ENCODE data around the gene CARF. TPM values are rescaled to one million over a fixed set of nuclear protein-coding genes. Genes with fewer than 3 reads are reported as not detected.

The CARF gene
- total and polyA plus RNA-seq, 2 of the 13 experiments (the other 11 are each of a cell fraction or from before 2014, with no cell fraction given), result 3.0 to 5.4 TPM

GRCh38 chr2:202941771-202942170, 29.7 kb downstream of the CARF start:
- Histone ChIP-seq H4K20me1 (ENCODE audit: insufficient read depth, low read length) (no peaks in the 10 kb centered on the region), H3K79me2 (ENCODE audit: insufficient read depth, low read length) (no peaks in the 10 kb centered on the region), H3K9me3 (ENCODE audit: low read length) (no peaks in the 10 kb centered on the region), H3K4me2 (ENCODE audit: low read depth, low read length) (no peak overlapping the region), H3K36me3 (replicated peaks in 1 of 2; ENCODE audit: control insufficient read depth in 1 of 2, insufficient read depth in 2 of 2, low read length in 2 of 2) (no peaks in the 10 kb centered on the region), H3K27me3 (ENCODE audit: control insufficient read depth in 1 of 2, insufficient read depth in 2 of 2, low read length in 2 of 2) (no peaks in the 10 kb centered on the region), H3K4me1 (ENCODE audit: insufficient read depth, low read length) (no peaks in the 10 kb centered on the region), H2AFZ (ENCODE audit: low read length) (no peak overlapping the region), H3K9ac (ENCODE audit: insufficient read depth, low read depth, low read length) (no peak overlapping the region), H3K4me3 (replicated peaks in 1 of 3; ENCODE audit: insufficient read depth in 1 of 3, low read depth in 2 of 3, low read length in 3 of 3) (no peak overlapping the region), H3K27ac (ENCODE audit: extremely low read length, insufficient read depth, low read length) (no peak overlapping the region)
- DNase-seq (ENCODE audit: low spot score) (no peak), FAIRE-seq (no peak), ATAC-seq (no peak)
- CTCF ChIA-PET (ENCODE audit: low intra/inter-chr PET ratio, low total read pairs), result no interaction called here
- in situ Hi-C loops (cut with HindIII; ENCODE audit: extremely low pct_ligation_motif_present, low pct_unique_long_range_greater_than_20kb) (no loop called here), intact Hi-C loops (cut with micrococcal nuclease; ENCODE audit: unreplicated experiment) (no loop called here)
- POLR2A ChIA-PET, result no interaction called here
- TF ChIP-seq PREB (CRISPR knock-in tag; IDR thresholded peaks at IDR 0.05), result no peak
- TF ChIP-seq FUBP1 (CRISPR knock-in tag; IDR thresholded peaks at IDR 0.05; ENCODE audit: borderline replicate concordance), result no peak
- TF ChIP-seq MLX (CRISPR knock-in tag; IDR thresholded peaks at IDR 0.05), result no peak
- no TSS peak for BruUV-seq (replicated peaks)
- WGBS (ENCODE audit: low lambda C conversion rate), result 95% methylated on average over 4 of the region's 4 CpGs

- in situ Hi-C loops (cut with HindIII; ENCODE audit: extremely low pct_ligation_motif_present, low pct_unique_long_range_greater_than_20kb), result no loop called here
- FAIRE-seq (no peak), ATAC-seq (no peak), DNase-seq (ENCODE audit: low spot score) (no peak)
- Histone ChIP-seq H4K20me1 (ENCODE audit: insufficient read depth, low read length) (no peaks in the 10 kb centered on the region), H3K4me2 (ENCODE audit: low read depth, low read length) (no peak overlapping the region), H3K36me3 (replicated peaks in 1 of 2; ENCODE audit: control insufficient read depth in 1 of 2, insufficient read depth in 2 of 2, low read length in 2 of 2) (no peaks in the 10 kb centered on the region), H3K4me1 (ENCODE audit: insufficient read depth, low read length) (no peaks in the 10 kb centered on the region), H3K27ac (ENCODE audit: extremely low read length, insufficient read depth, low read length) (no peak overlapping the region), H3K4me3 (replicated peaks in 1 of 3; ENCODE audit: insufficient read depth in 1 of 3, low read depth in 2 of 3, low read length in 3 of 3) (no peak overlapping the region), H3K9ac (ENCODE audit: insufficient read depth, low read depth, low read length) (no peak overlapping the region), H3K27me3 (ENCODE audit: control insufficient read depth in 1 of 2, insufficient read depth in 2 of 2, low read length in 2 of 2) (no peaks in the 10 kb centered on the region), H3K9me3 (ENCODE audit: low read length) (peaks cover 11% of the 10 kb centered on the region), H3K79me2 (ENCODE audit: insufficient read depth, low read length) (no peaks in the 10 kb centered on the region), H2AFZ (ENCODE audit: low read length) (no peak overlapping the region)
- ChIA-PET POLR2A (no interaction called here), CTCF (ENCODE audit: low intra/inter-chr PET ratio, low total read pairs) (no interaction called here)
- intact Hi-C loops (cut with micrococcal nuclease; ENCODE audit: unreplicated experiment), result no loop called here
- TF ChIP-seq TFDP1 (CRISPR knock-in tag; IDR thresholded peaks at IDR 0.05; ENCODE audit: borderline replicate concordance), result no peak
- 66% methylated on average over 1 of the region's 1 CpG for WGBS (ENCODE audit: low lambda C conversion rate)
- no TSS peak for BruUV-seq (replicated peaks)
These were observed 32.3 kb downstream of the CARF start for GRCh38 chr2:202944408-202944807.

Data from HepG2 (cell line).